Measurements from ENCODE around the gene SPATA31D4. TPM values are rescaled to one million over a fixed set of nuclear protein-coding genes. Genes with fewer than 3 reads are reported as not detected.

The SPATA31D4 gene
- total RNA-seq, 2 experiments from 2014 or later: not detected

- CTCF ChIA-PET: no interaction called here
- Mint-ChIP-seq H3K4me1 (ENCODE audit: low read depth) (no peaks in the 10 kb centered on the region), H3K36me3 (ENCODE audit: low read depth) (no peaks in the 10 kb centered on the region), H3K9me3 (peaks cover 5% of the 10 kb centered on the region), H3K27ac (no peak overlapping the region), H3K4me3 (no peak overlapping the region), H3K27me3 (no peaks in the 10 kb centered on the region)
- POLR2A ChIA-PET: no interaction called here
- ATAC-seq: no peak
- DNase-seq: no peak
- intact Hi-C loops (cut with micrococcal nuclease): no loop called here
- no peak for TF ChIP-seq CTCF (IDR thresholded peaks at IDR 0.05)
Observed at GRCh38 chr9:81974764-81975163, 46.5 kb downstream of the SPATA31D4 start.

- H3K27ac Mint-ChIP-seq: no peak overlapping the region
- H3K4me3 Mint-ChIP-seq: no peak overlapping the region
- ChIA-PET POLR2A (no interaction called here), CTCF (no interaction called here)
- intact Hi-C loops (cut with micrococcal nuclease): no loop called here
- H3K36me3 Mint-ChIP-seq (ENCODE audit: low read depth): no peaks in the 10 kb centered on the region
- H3K4me1 Mint-ChIP-seq (ENCODE audit: low read depth): no peaks in the 10 kb centered on the region
- DNase-seq: no peak
- no peaks in the 10 kb centered on the region for H3K27me3 Mint-ChIP-seq
- H3K9me3 Mint-ChIP-seq: peaks cover 5% of the 10 kb centered on the region
- ATAC-seq: no peak
- no peak for TF ChIP-seq CTCF (IDR thresholded peaks at IDR 0.05)
Observed at GRCh38 chr9:81976351-81976750, 48.1 kb downstream of the SPATA31D4 start.

- ChIA-PET POLR2A (no interaction called here), CTCF (no interaction called here)
- Mint-ChIP-seq H3K27ac (no peak overlapping the region), H3K4me3 (no peak overlapping the region), H3K27me3 (no peaks in the 10 kb centered on the region), H3K9me3 (peaks cover 5% of the 10 kb centered on the region), H3K36me3 (ENCODE audit: low read depth) (no peaks in the 10 kb centered on the region), H3K4me1 (ENCODE audit: low read depth) (no peaks in the 10 kb centered on the region)
- no peak for TF ChIP-seq CTCF (IDR thresholded peaks at IDR 0.05)
- DNase-seq (no peak), ATAC-seq (no peak)
- intact Hi-C loops (cut with micrococcal nuclease): no loop called here
Observed at GRCh38 chr9:81979196-81979595, 51.0 kb downstream of the SPATA31D4 start.

- ChIA-PET CTCF (no interaction called here), POLR2A (no interaction called here)
- intact Hi-C loops (cut with micrococcal nuclease): no loop called here
- Mint-ChIP-seq H3K9me3 (peaks cover 4% of the 10 kb centered on the region), H3K27me3 (no peaks in the 10 kb centered on the region), H3K27ac (no peak overlapping the region), H3K4me3 (no peak overlapping the region), H3K36me3 (ENCODE audit: low read depth) (no peaks in the 10 kb centered on the region), H3K4me1 (ENCODE audit: low read depth) (no peaks in the 10 kb centered on the region)
- no peak for TF ChIP-seq CTCF (IDR thresholded peaks at IDR 0.05)
- no peak for ATAC-seq
- no peak for DNase-seq
Observed at GRCh38 chr9:81980568-81980967, 52.3 kb downstream of the SPATA31D4 start.

- ChIA-PET POLR2A (no interaction called here), CTCF (no interaction called here)
- ATAC-seq: no peak
- no peak for TF ChIP-seq CTCF (IDR thresholded peaks at IDR 0.05)
- no peak overlapping the region for H3K27ac Mint-ChIP-seq
- peaks cover 1% of the 10 kb centered on the region for H3K9me3 Mint-ChIP-seq
- no peaks in the 10 kb centered on the region for H3K36me3 Mint-ChIP-seq (ENCODE audit: low read depth)
- H3K4me3 Mint-ChIP-seq: no peak overlapping the region
- no peaks in the 10 kb centered on the region for H3K4me1 Mint-ChIP-seq (ENCODE audit: low read depth)
- DNase-seq: no peak
- intact Hi-C loops (cut with micrococcal nuclease): no loop called here
- no peaks in the 10 kb centered on the region for H3K27me3 Mint-ChIP-seq
Observed at GRCh38 chr9:81981883-81982282, 53.7 kb downstream of the SPATA31D4 start.

Other genes starting within 250 kb of the SPATA31D4 start
- gene TLE1, start 238.9 kb upstream of the SPATA31D4 start, total RNA-seq: under 1 TPM; 0.20 to 0.29 TPM
- not detected for gene SPATA31D3, start 15.1 kb downstream of the SPATA31D4 start, total RNA-seq
- not detected for gene SPATA31D1, start 60.3 kb downstream of the SPATA31D4 start, total RNA-seq

Data from activated CD8-positive, alpha-beta T cell treated with anti-CD3 and anti-CD28 coated beads for 36 hours (primary cell).